GM18868 (cell line): ENCODE measurements around the gene DCDC2.
"Not testable (repeated sequence)": the region's sequence is repeated elsewhere in the genome, so short reads cannot be mapped to it uniquely, and the experiment has no call there.

ENCODE experiments used
- ATAC-seq: cut with Tn5 transposase; IDR thresholded peaks from one replicate; pipeline ENCODE4 v1.9.1; 2021; ENCODE audit warnings: mild to moderate bottlenecking, moderate library complexity; ENCODE audit not compliant: unreplicated experiment

Gene DCDC2

DNA sequence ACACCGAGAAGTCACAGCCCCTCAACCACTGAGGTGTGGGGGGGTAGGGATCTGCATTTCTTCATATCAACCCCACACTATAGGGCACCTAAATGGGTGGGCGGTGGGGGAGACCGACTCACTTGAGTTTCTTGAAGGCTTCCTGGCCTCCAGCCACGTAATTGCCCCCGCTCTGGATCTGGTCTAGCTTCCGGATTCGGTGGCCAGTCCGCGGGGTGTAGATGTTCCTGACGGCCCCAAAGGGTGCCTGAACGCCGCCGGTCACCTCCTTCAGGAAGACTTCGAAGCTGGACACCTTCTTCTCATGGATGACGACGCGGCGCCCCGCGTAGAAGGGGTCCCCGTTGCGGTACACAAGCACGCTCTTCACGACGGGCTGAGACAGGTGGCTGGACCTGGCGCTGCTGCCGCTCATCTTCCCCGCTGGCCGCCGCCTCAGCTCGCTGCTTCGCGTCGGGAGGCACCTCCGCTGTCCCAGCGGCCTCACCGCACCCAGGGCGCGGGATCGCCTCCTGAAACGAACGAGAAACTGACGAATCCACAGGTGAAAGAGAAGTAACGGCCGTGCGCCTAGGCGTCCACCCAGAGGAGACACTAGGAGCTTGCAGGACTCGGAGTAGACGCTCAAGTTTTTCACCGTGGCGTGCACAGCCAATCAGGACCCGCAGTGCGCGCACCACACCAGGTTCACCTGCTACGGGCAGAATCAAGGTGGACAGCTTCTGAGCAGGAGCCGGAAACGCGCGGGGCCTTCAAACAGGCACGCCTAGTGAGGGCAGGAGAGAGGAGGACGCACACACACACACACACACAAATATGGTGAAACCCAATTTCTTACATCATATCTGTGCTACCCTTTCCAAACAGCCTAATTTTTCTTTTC is at the start of gene DCDC2:
Gene DCDC2, minus strand, starts transcription at position 724 of the 883 bp plus-strand sequence. Its CDS starts 309 bp downstream, at position 415.
- ATAC-seq, result no peak

DNA sequence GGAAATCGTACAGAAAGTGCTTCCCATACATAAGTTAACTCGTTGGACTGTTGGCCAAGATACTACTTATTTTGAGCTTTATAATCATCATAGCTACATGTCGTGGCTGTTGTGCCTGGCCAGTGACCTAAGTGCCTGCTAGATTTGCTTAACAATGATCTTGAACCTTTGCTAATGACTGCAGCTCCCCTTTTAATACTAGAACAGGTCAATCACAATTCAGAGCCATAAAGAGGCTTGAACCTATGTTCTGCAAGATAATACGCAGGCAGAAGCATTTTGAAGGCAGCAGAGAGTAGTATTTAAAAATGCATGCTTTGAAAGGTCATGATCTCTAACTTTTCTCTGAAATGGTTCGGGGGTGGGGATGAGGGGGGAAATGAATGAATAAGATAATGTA is 47.4 kb upstream of the DCDC2 start:
- ATAC-seq, result no peak

DNA sequence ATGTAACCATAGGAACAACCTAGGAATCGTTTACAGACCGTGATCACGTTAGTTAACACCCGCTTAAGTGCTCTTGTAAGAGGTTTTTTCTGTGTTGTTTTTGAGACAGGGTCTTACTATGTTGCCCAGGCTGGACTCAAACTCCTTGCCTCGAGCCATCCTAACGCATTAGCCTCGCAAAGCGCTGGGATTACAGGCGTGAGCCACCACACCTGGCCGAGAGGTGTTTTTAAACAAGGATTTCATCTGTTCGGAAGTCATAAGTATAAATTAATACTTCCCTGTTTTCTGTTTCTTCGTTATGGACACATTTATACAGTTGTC is 45.6 kb upstream of the DCDC2 start:
- no peak for ATAC-seq

DNA sequence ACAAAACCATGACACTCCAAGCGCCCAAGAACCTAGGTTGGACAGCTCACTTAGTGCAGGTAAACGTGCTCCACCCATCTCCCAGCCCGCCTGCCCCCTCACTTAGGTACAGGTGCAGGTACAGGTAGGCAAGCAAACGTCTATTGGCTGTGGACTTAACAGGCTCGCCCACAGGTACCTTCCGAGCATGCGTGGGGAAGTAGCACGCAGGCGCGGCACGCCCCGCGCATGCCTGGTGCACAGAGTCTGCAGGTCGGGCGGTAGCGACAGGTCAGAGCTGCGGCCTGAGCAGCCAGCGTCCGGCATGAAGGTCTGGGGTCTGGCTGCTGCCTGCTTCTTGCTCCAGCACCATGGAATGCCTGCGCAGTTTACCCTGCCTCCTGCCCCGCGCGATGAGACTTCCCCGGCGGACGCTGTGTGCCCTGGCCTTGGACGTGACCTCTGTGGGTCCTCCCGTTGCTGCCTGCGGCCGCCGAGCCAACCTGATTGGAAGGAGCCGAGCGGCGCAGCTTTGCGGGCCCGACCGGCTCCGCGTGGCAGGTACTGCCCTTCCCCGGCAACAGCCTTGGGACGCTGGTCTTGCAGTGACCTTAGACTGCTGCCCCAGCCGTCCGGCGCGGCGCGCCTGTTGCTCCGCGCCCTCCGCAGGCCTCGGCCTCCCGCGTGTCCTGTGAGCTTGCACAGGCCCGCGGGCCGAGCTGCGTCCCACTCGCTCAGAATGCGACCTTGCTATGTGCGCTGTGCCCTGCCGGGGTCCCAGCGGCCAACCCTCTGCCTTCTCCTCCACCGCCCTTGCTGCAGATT is 45.0 kb upstream of the DCDC2 start, which contains the start of gene MRS2:
Gene MRS2, plus strand, starts transcription at position 240 of the 804 bp plus-strand sequence. Its CDS starts 111 bp downstream, at position 351.
- ATAC-seq, result peak; percentile 97

DNA sequence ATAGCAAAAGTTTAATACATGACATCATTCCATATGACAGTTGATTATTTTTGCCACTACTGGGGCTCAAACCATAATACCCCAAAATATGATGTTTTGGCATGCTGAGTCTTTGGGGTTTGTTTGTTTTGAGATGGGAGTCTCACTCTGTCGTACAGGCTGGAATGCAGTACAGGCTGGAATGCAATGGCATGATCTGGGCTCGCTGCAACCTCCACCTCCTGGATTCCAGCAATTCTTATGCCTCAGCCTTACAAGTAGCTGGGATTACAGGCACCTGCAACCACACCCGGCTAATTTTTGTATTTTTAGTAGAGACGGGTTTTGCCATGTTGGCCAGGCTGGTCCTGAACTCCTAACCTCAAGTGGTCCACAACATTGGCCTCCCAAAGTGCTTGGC is 43.6 kb upstream of the DCDC2 start:
- no peak for ATAC-seq

DNA sequence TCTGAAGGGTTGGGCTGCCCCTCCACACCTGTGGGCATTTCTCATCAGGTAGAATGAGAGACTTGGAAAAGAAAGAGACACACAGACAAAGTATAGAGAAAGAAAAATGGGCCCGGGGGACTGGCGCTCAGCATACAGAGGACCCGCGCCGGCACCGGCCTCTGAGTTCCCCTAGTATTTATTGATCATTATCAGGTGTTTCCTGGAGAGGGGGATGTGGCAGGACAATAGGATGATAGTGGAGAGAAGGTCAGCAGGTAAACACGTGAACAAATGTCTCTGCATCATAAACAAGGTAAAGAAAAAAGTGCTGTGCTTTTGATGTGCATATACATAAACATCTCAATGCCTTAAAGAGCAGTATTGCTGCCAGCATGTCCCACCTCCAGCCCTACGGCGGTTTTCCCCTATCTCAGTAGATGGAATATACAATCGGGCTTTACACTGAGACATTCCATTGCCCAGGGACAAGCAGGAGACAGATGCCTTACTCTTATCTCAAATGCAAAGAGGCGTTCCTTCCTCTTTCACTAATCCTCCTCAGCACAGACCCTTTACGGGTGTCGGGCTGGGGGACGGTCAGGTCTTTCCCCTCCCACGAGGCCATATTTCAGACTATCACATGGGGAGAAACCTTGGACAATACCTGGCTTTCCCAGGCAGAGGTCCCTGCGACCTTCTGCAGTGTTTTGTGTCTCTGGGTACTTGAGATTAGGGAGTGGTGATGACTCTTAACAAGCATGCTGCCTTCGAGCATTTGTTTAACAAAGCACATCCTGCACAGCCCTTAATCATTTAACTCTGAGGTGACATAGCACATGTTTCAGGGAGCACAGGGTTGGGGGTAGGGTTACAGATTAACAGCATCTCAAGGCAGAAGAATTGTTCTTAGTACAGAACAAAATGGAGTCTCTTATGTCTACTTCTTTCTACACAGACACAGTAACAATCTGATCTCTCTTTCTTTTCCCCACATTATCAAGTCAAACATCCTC is 42.5 kb upstream of the DCDC2 start:
- ATAC-seq, result not testable (repeated sequence)

DNA sequence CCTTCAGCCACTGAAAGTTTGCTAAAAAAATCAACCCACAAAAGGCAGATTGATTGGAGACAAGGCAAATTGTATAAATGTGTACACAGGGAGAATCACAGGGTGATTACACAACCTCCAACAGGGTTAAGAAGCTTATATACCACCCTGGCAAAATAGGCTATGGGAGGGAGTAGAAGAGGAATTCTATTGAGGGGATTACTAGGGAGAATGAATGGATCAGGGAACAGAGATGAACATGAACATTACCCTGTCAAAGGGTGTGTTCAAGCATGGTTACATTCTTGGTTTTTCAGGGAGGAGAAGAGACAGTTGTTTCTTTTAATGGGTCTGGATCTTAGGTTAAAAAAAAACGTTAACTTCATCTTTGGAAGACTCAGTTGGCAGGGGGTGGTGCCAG is 39.8 kb upstream of the DCDC2 start:
- no peak for ATAC-seq

DNA sequence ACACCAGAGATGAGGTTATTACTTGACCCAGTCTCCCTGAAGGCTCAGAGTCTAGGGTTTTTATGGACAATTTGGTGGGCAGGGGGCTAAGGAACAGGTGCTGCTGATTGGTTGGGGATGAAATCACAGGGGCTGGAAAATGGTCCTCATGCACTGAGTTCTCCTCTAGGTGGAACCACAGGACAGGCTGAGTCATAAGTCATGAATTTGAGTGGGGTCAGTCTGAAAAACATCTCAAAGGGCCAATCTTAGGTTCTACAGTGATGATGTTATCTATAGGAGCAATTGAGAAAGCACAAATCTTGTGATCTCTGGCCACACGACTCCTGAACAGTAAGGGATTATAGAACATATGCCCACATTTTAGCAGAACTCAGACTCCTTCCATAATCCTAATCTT is 39.0 kb upstream of the DCDC2 start:
- no peak for ATAC-seq

DNA sequence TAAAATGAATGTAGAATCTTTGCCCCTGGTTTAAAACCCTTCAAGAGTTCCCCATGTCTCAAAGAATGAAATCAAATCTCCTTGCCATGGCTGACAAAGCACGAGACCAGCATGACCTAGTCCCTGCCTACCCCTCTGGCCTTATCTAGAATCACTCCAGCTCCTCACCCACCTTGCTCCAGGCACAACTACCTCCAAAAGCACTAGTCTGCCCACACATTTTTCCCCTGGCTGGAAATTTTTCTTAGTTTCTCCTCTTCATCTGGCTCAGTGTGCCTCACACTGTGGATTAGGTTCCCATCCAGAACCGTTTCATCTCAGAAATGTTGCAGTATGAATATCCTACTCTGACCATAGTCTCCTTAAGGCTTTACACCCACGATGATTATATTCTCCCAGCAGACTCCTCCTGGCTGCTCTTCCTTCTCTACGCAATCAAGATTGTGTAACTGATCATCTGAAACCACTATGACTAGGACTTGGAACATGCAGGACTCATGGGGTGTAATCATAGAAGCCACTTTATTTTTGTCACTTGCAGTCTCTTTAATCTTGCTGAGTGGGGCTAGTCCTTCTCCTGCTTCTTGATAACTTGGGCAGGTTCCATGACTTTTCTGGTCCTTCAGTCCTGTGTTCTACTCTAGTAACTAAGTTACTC is 37.0 kb upstream of the DCDC2 start:
- no peak for ATAC-seq

DNA sequence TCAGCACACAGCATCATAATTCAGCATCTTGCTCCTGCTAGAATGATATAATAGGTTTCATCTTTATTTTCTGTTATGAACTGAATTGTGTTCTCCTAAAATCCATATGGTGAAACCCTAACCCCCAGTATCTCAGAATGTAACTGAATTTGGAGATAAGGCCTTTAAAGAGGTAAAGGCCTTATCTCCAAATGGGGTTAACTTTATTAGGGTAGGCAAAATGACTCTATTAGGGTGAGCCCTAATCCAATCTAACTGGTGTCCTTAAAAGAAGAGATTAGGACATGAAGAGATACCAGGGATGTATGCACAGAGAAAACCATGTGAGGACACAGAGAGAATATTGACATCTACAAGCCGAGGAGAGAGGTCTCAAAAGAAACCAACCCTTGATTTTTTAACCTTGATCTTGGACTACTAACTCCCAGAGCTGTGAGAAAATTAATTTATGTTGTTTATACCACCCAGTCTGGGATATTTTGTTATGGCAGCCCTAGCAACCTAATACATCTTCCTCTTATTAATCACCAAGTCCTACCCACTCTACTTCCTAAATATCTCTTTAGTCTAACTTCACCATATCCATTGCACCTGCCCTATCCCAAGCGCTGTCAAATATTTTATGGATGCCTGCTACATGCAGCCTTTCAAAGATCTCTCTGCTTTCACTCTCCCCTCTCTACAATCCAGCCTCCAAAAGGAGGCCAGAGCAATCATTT is 36.4 kb upstream of the DCDC2 start:
- ATAC-seq, result no peak

DNA sequence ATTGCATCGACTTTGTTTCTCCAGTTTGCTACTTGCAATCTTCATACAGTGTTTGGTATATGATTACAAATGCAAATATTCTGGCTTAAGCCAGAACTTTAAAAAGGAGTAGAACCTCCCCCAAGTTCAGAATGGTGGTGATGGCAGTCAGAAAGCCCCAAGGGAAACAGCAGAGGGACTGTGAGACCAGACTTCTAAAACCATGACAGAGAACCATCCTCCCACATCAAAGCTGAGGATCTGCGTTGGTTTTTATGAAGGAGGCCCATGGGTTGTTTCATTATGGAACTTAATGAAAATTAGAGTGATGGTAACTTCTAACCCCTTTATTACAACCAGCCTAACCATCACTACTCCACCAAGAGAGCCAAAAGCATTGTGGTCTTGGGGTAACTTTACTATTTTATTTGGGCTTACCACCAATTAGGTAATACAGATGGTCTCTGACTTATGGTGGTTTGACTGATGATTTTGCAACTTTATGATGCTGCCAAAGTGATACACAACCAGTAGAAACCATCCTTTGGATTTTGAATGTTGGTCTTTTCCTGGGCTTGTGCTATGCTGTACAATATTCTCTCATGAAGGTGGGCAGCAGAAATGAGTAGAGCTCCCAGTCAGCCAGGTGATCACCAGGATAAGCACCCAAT is 34.0 kb upstream of the DCDC2 start:
- peak; percentile 97 for ATAC-seq

DNA sequence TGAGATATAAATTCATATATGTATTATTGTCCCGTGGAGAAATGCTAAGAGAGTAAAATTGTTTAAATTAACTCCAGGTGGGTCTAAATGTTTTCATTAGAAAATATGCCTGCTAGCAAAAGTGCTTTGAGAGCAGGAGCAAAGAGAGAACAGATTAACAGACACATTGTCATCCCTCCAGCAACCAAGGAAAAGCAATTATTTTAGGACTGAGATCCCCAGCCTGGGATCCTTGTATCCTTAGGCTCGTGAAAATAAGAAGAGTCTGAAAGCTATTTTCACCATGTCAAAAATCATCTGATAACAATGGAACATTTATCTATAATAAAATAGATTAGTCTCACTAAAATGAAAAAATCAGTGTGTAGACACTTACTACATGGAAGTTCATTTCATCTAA is 33.3 kb upstream of the DCDC2 start:
- ATAC-seq, result no peak

DNA sequence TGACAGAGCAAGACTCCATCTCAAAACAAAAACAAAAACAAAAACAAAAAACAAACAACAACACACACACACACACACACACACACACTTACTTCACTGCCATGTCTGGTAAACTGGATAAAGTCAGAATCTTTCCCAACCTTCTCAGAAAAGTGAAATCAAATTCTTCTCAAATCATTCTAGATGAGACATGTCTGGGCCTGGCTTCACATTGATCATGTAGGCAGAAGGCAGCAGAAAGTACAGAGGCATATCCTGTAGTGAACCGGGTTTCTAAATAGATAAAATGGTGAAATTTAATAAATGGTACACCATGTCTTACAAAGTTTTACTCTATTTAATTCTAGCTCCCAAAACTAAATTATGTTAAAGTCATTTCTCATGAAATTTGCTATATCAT is 30.0 kb upstream of the DCDC2 start:
- ATAC-seq, result no peak

DNA sequence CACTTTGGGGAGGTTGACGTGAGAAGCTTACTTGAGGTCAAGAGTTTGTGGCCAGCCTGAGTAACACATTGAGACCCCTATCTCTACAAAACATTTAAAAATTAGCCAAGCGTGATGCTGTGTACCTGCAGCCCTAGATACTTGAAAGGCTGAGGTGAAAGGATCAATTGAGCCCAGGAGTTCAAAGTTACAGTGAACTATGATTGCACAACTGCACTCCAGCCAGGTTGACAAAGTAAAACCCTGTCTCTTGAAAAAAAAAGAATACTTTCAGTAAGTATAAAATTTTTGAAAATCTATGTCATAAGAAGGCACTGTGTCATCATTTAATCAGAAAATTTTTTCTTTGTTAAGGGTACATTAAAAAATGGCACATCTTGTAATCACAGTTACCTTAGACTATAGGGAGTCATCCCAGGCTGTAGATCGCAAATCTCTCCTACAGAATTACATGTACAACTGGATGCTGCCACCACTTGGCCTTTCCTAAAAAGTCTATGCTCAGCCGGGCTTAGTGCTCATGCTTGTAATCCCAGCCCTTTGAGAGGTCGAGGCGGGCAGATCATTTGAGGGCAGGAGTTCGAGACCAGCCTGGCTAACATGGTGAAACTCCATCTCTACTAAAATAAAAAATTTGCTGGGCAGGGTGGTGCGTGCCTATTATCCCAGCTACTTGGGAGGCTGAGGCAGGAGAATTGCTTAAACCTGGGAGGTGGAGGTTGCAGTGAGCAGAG is 27.8 kb upstream of the DCDC2 start:
- ATAC-seq, result peak; percentile 64

DNA sequence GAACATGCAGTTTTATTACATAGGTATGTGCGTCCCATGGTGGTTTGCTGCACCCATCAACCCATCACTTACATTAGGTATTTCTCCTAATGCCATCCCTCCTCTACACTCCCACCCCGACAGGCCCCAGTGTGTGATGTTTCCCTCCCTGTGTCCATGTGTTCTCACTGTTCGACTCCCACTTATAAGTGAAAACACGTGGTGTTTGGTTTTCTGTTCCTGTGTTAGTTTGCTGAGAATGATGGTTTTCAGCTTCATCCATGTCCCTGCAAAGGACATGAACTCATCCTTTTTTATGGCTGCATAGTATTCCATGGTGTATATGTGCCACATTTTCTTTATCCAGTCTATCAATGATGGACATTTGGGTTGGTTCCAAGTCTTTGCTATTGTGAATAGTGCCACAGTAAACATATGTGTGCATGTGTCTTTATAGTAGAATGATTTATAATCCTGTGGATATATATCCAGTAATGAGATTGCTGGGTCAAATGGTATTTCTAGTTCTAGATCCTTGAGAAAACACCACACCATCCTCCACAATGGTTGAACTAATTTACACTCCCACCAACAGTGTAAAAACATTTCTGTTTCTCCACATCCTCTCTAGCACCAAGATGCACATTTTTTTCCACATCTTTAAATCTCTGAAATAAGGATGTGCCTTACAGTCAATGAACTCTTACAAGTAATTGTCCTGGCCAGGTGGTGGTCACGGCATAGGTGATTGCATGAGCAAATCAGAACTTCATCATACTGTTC is 26.7 kb upstream of the DCDC2 start:
- ATAC-seq, result not testable (repeated sequence)

DNA sequence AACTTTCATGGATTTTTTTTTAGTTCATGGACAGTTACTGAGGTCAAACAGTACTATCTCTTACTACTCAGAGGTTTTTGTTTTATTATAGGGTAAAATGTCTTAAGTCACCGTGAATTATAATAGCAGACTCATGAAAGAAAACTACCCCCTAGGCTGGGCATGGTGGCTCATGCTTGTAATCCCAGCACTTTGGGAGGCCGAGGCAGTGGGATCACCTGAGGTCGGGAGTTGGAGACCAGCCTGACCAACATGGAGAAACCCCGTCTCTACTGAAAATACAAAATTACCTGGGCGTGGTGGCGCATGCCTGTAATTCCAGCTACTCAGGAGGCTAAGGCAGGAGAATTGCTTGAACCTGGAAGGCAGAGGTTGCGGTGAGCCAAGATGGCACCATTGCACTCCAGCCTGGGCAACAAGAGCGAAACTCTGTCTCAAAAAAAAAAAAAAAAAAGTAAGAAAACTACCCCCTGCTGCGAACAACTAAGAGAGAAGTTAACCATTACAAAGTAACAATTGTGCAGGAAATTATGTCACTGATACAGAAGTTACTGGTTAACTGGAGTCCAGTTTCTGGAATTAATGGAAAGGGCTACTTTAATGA is 25.1 kb upstream of the DCDC2 start:
- ATAC-seq, result not testable (repeated sequence)

DNA sequence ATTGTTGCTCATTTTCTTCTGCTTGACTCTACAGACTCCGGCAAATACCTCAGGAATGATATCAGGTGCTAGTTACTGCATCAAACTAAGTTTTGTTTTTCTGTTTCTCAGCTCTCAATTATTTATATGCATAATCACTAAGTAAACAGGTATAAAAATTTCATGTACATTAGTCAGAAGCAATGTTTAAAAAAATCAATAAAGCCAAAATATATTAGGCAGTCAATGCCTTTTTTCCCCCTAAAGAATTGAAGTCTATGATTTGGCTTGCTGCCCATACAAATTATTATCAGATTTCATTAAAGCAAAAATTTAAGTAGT is 24.3 kb upstream of the DCDC2 start:
- ATAC-seq, result no peak
